IMR-90 (cell line): ENCODE data around the gene EMSY. TPM values are rescaled to one million over a fixed set of nuclear protein-coding genes. Genes with fewer than 3 reads are reported as not detected.

Experiments used
- ATAC-seq: fragments of 200-7000 bp; cut with Tn5 transposase; 2 replicates; pipeline ENCODE4 v1.9.1; 2020; ENCODE audit warnings: low read depth, mild to moderate bottlenecking, moderate library complexity
- BruUV-seq: library from RNA; stranded (reverse); fragments of 400-500 nt; replicated peaks from 2 replicates; lab custom pipeline; 2021; lab: Mats Ljungman, UMichigan
- CTCF ChIA-PET: fragments of 300-600 bp; formaldehyde crosslinking; extraction: SDS; loops from one replicate; lab custom pipeline; 2021; ENCODE audit warnings: antibody characterized with exemption; lab: Yijun Ruan, JAX
- POLR2A ChIA-PET: fragments of 300-600 bp; sonication (Branson Sonifier 250); formaldehyde crosslinking; loops from one replicate; lab custom pipeline; 2022; ENCODE audit warnings: antibody characterized with exemption; ENCODE audit not compliant: unreplicated experiment; lab: Charles Lee
- DNase-seq: peaks from one replicate; pipeline ENCODE4 v3.0.0; 2013
- H2AFZ ChIP-seq: replicated peaks from 2 replicates; pipeline ENCODE3; 2013; ENCODE audit warnings: low read length, mild to moderate bottlenecking; ENCODE audit not compliant: poor library complexity
- H2AK5ac ChIP-seq: 2 replicates; pipeline ENCODE4 v1.6.1; 2013; ENCODE audit warnings: low read depth, low read length, inconsistent platforms
- H2AK9ac ChIP-seq: replicated peaks from 2 replicates; pipeline ENCODE3; 2013; ENCODE audit warnings: mild to moderate bottlenecking, low read depth, low read length, moderate library complexity; ENCODE audit not compliant: poor library complexity
- H2BK120ac ChIP-seq: 2 replicates; pipeline ENCODE4 v1.6.1; 2013; ENCODE audit warnings: low read depth, low read length, inconsistent platforms
- H2BK15ac ChIP-seq: 3 replicates; pipeline ENCODE4 v1.6.1; 2013; ENCODE audit warnings: low read depth, low read length, inconsistent platforms
- H2BK20ac ChIP-seq: 2 replicates; pipeline ENCODE4 v1.6.1; 2013; ENCODE audit warnings: low read depth, mild to moderate bottlenecking, inconsistent platforms, low read length, moderate library complexity
- H2BK5ac ChIP-seq: 2 replicates; pipeline ENCODE4 v1.6.1; 2013; ENCODE audit warnings: mild to moderate bottlenecking, low read depth, low read length, inconsistent platforms; ENCODE audit not compliant: poor library complexity, severe bottlenecking
- H3K14ac ChIP-seq: replicated peaks from 2 replicates; pipeline ENCODE4 v1.6.1; 2013; ENCODE audit warnings: low read depth, low read length, inconsistent platforms
- H3K18ac ChIP-seq: 2 replicates; pipeline ENCODE4 v1.6.1; 2013; ENCODE audit warnings: low read depth, low read length, control low read depth
- H3K23ac ChIP-seq: 2 replicates; pipeline ENCODE4 v1.6.1; 2013; ENCODE audit warnings: low read depth, low read length, inconsistent platforms
- H3K27ac ChIP-seq: 2 replicates; pipeline ENCODE4 v1.5.1; 2013; ENCODE audit warnings: mild to moderate bottlenecking, control low read depth, low read length; ENCODE audit not compliant: insufficient read depth
- H3K27me3 ChIP-seq: 2 replicates; pipeline ENCODE4 v1.6.1; 2013; ENCODE audit warnings: low read length; ENCODE audit not compliant: control insufficient read depth, insufficient read depth
- H3K36me3 ChIP-seq: 2 replicates; pipeline ENCODE4 v1.6.1; 2013; ENCODE audit warnings: low read length, mixed read lengths; ENCODE audit not compliant: control insufficient read depth, insufficient read depth
- H3K4ac ChIP-seq: 2 replicates; pipeline ENCODE4 v1.6.1; 2013; ENCODE audit warnings: low read depth, low read length, inconsistent platforms
- H3K4me1 ChIP-seq: 2 replicates; pipeline ENCODE4 v1.6.1; 2013; ENCODE audit warnings: low read length, mixed read lengths; ENCODE audit not compliant: control insufficient read depth, insufficient read depth
- H3K4me2 ChIP-seq: 2 replicates; pipeline ENCODE4 v1.6.1; 2013; ENCODE audit warnings: low read depth, mild to moderate bottlenecking, control low read depth, low read length, moderate library complexity
- H3K4me3 ChIP-seq: 2 replicates; pipeline ENCODE4 v1.5.1; 2013; ENCODE audit warnings: low read depth, mild to moderate bottlenecking, control low read depth, low read length, moderate library complexity; ENCODE audit not compliant: insufficient read depth
- H3K56ac ChIP-seq: 2 replicates; pipeline ENCODE4 v1.6.1; 2013; ENCODE audit warnings: low read length, inconsistent platforms; ENCODE audit not compliant: insufficient read depth; ENCODE audit errors: extremely low read depth
- H3K79me1 ChIP-seq, 2 experiments: 2 replicates each; pipeline ENCODE4 v1.6.1; 2013; ENCODE audit warnings: low read length in 2 of 2, inconsistent platforms in 1 of 2, low read depth in 1 of 2
- H3K9ac ChIP-seq: 2 replicates; pipeline ENCODE4 v1.6.1; 2013; ENCODE audit warnings: low read depth, low read length, control low read depth
- H3K9me1 ChIP-seq: 2 replicates; pipeline ENCODE4 v1.6.1; 2013; ENCODE audit warnings: low read length, inconsistent platforms; ENCODE audit not compliant: insufficient read depth
- H3K9me3 ChIP-seq: 2 replicates; pipeline ENCODE4 v1.6.1; 2013; ENCODE audit warnings: low read length; ENCODE audit not compliant: control insufficient read depth, insufficient read depth
- H4K20me1 ChIP-seq: 2 replicates; pipeline ENCODE4 v1.6.1; 2013; ENCODE audit warnings: low read length, inconsistent platforms; ENCODE audit not compliant: insufficient read depth
- H4K5ac ChIP-seq: 2 replicates; pipeline ENCODE4 v1.6.1; 2013; ENCODE audit warnings: mild to moderate bottlenecking, low read depth, low read length, control low read depth
- H4K8ac ChIP-seq, 2 experiments: 2 replicates each; pipeline ENCODE4 v1.6.1; 2013; ENCODE audit warnings: low read depth in 2 of 2, low read length in 2 of 2, control low read depth in 1 of 2, inconsistent platforms in 1 of 2
- H4K91ac ChIP-seq: 2 replicates; pipeline ENCODE4 v1.6.1; 2013; ENCODE audit warnings: low read depth, low read length, inconsistent platforms; ENCODE audit not compliant: insufficient read depth
- MAZ ChIP-seq: IDR thresholded peaks from 2 replicates; pipeline ENCODE4 v1.6.1; 2012; ENCODE audit warnings: low read depth, mild to moderate bottlenecking, low read length, improper control_type of control experiment, moderate library complexity, borderline replicate concordance
- USF2 ChIP-seq: fragments of 150-350 bp; IDR thresholded peaks from 2 replicates; pipeline ENCODE4 v1.6.1; 2017; ENCODE audit warnings: mild to moderate bottlenecking, antibody characterized with exemption, low read length, low read depth
- WGBS, 2 experiments: methylation state at CpG; one replicate each; pipeline versions ENCODE4 v1.1.5 to v1.1.7; 2013; ENCODE audit warnings: missing lambda C conversion rate in 2 of 2; ENCODE audit not compliant: insufficient read length in 1 of 2; ENCODE audit errors: extremely low coverage in 2 of 2; 5-methylcytosine and 5-hydroxymethylcytosine counted together
- dilution Hi-C: fragments of 300-500 bp; cut with HindIII; formaldehyde crosslinking; loops from one replicate; pipeline ENCODE4 v1.14.3; 2018; ENCODE audit warnings: low sequenced_read_pairs; ENCODE audit not compliant: unreplicated experiment
- in situ Hi-C: fragments of 300-500 bp; cut with MboI; formaldehyde crosslinking; loops from 3 replicates; pipeline ENCODE4 v1.14.3; 2019; ENCODE audit warnings: low sequenced_read_pairs, inconsistent platforms, mixed read lengths
- intact Hi-C: fragments of 100-400 bp; cut with micrococcal nuclease; formaldehyde crosslinking; loops from 2 replicates; pipeline ENCODE4 v1.10.0; 2022
- microRNA-seq, 2 experiments: library from miRNA; stranded (forward) in 1 of 2; unstranded in 1 of 2; fragments of 10-50 nt in 1 of 2; fragments of <30 nt in 1 of 2; gene quantifications in 1 of 2; microRNA quantifications in 1 of 2; one replicate each; pipeline versions ENCODE3 to v1.1.0; 2013 to 2020; ENCODE audit not compliant: insufficient read depth in 1 of 2, insufficient read length in 1 of 2, unreplicated experiment in 1 of 2
- polyA plus RNA-seq, 3 experiments: library from polyadenylated mRNA; depleted of rRNA; stranded (reverse); fragments of >200 nt; gene quantifications; 2 replicates each; pipeline ENCODE4 v1.2.3, GENCODE V29; 2012; ENCODE audit warnings: low replicate concordance in 1 of 3
- small RNA-seq, 5 experiments: library from RNA; depleted of rRNA; stranded (forward); fragments of <200 nt; gene quantifications; one replicate each; pipeline ENCODE3, GENCODE V24; 2012
- total RNA-seq: library from RNA; depleted of rRNA; stranded (reverse); fragments of >200 nt; gene quantifications from 2 replicates; pipeline ENCODE4 v1.2.3, GENCODE V29; 2012; rRNA removed

Gene EMSY
- total and polyA plus RNA-seq, 2 of the 4 experiments (the other 2 are of a cell fraction), result 14.1 to 22.0 TPM

- H3K36me3 ChIP-seq, result no peaks in the 10 kb centered on the region
- H3K27ac ChIP-seq, result no peak overlapping the region
- CTCF ChIA-PET, result no interaction called here
- H3K4me1 ChIP-seq, result peaks cover 15% of the 10 kb centered on the region
- no TSS peak for BruUV-seq
- no peak overlapping the region for H3K23ac ChIP-seq
- H2AK5ac ChIP-seq, result no peak overlapping the region
- H4K8ac ChIP-seq, result no peak overlapping the region
- no peak overlapping the region for H3K9ac ChIP-seq
- H4K20me1 ChIP-seq, result no peaks in the 10 kb centered on the region
- H3K27me3 ChIP-seq, result 0 out of 2 replicates have a peak, but pooled peaks cover 1% of the 10 kb centered on the region
- no peak overlapping the region for H4K5ac ChIP-seq
- no peak overlapping the region for H3K4me3 ChIP-seq
- DNase-seq, result peak; percentile 53
- H2AFZ ChIP-seq, result peak overlapping the region; percentile 51
- H2BK5ac ChIP-seq, result no peak overlapping the region
- H2AK9ac ChIP-seq, result no peak overlapping the region
- intact Hi-C loops (no loop called here), dilution Hi-C loops (no loop called here), in situ Hi-C loops (no loop called here)
- no peak overlapping the region for H2BK15ac ChIP-seq
- no peak overlapping the region for H3K56ac ChIP-seq
- no peak overlapping the region for H3K4ac ChIP-seq
- TF ChIP-seq MAZ (peak; percentile 28; the same call in 1 of the 2 replicates), USF2 (no peak)
- no CpG with 5 or more reads among the region's 8 CpGs for WGBS, 2 experiments
- no peak overlapping the region for H3K4me2 ChIP-seq
- no peak overlapping the region; the same call in 1 of the 2 replicates for H2BK120ac ChIP-seq
- H3K18ac ChIP-seq, result no peak overlapping the region; the same call in 1 of the 2 replicates
- no peak overlapping the region for H3K14ac ChIP-seq
- no peak overlapping the region for H4K91ac ChIP-seq
- POLR2A ChIA-PET, result no interaction called here
- H3K79me1 ChIP-seq, result no peaks in the 10 kb centered on the region
- ATAC-seq, result peak; percentile 38
- no peaks in the 10 kb centered on the region for H3K9me3 ChIP-seq
- H3K9me1 ChIP-seq, result peaks cover 4% of the 10 kb centered on the region; the same call in 1 of the 2 replicates
- peak overlapping the region; percentile 3; the same call in 1 of the 2 replicates for H2BK20ac ChIP-seq
Observed at GRCh38 chr11:76602431-76602861, 157.6 kb downstream of the EMSY start.

Small RNA genes within 50 kb of the gene (microRNA-seq; reads per million reads assigned to microRNA genes)
- gene AP001189.2 (ENCODE audit: insufficient read depth, insufficient read length) (not detected), gene RF00019 (ENCODE audit: insufficient read depth, insufficient read length) (not detected)

Small RNA genes within 50 kb of the gene (small RNA-seq; reads per million reads assigned to genes)
- gene AP001189.2 (0 reads per million in 5 experiments), gene RF00019 (0 reads per million in 5 experiments)

Other genes starting within 250 kb of the EMSY start
- not detected in 2 replicates for gene WNT11, start 238.5 kb upstream of the EMSY start, total RNA-seq
- gene WNT11, start 238.5 kb upstream of the EMSY start, polyA plus RNA-seq (2012; rRNA removed), result 0.10 TPM in 1 of 2 replicates, not detected in the other
- 25.1 and 48.3 TPM in 2 replicates for gene THAP12, start 63.9 kb upstream of the EMSY start, total RNA-seq
- gene THAP12, start 63.9 kb upstream of the EMSY start, polyA plus RNA-seq (2012; rRNA removed), result 20.8 and 27.3 TPM in 2 replicates
- 0.83 and 1.1 TPM in 2 replicates for gene GVQW3, start 63.7 kb upstream of the EMSY start, total RNA-seq
- 0.73 and 0.96 TPM in 2 replicates for gene GVQW3, start 63.7 kb upstream of the EMSY start, polyA plus RNA-seq (2012; rRNA removed)
- 4.2 and 5.2 TPM in 2 replicates for gene LRRC32, start 225.7 kb downstream of the EMSY start, total RNA-seq
- 13.0 and 13.7 TPM in 2 replicates for gene LRRC32, start 225.7 kb downstream of the EMSY start, polyA plus RNA-seq (2012; rRNA removed)